ENCODE results near the gene LSG1.

GRCh38 chr3:194654443-194654842, 17.5 kb downstream of the LSG1 start:
- TF ChIP-seq CTCF (IDR thresholded peaks at IDR 0.05; ENCODE audit: low read length) (no peak), EZH2 (IDR thresholded peaks at IDR 0.05; ENCODE audit: borderline replicate concordance, low read length) (no peak)

All from OCI-LY1 (cell line).